ENCODE measurements around the gene MRPL11. TPM values are rescaled to one million over a fixed set of nuclear protein-coding genes. Genes with fewer than 3 reads are reported as not detected.

Gene MRPL11
- total and polyA plus RNA-seq, 2 of the 13 experiments (the other 11 are each of a cell fraction or from before 2014, with no cell fraction given): 72.9 to 176 TPM

- Histone ChIP-seq H3K4me3 (replicated peaks in 1 of 3; ENCODE audit: insufficient read depth in 1 of 3, low read depth in 2 of 3, low read length in 3 of 3) (no peak overlapping the region), H3K4me2 (ENCODE audit: low read depth, low read length) (no peak overlapping the region), H3K4me1 (ENCODE audit: insufficient read depth, low read length) (peaks cover 26% of the 10 kb centered on the region), H3K9me3 (ENCODE audit: low read length) (no peaks in the 10 kb centered on the region), H4K20me1 (ENCODE audit: insufficient read depth, low read length) (no peaks in the 10 kb centered on the region; the same call in 1 of the 2 replicates), H2AFZ (ENCODE audit: low read length) (no peak overlapping the region), H3K79me2 (ENCODE audit: insufficient read depth, low read length) (no peaks in the 10 kb centered on the region), H3K36me3 (replicated peaks in 1 of 2; ENCODE audit: control insufficient read depth in 1 of 2, insufficient read depth in 2 of 2, low read length in 2 of 2) (peaks cover 0 to 2% of the 10 kb centered on the region in 2 experiments; a peak in 2 of 5 replicates), H3K9ac (ENCODE audit: insufficient read depth, low read depth, low read length) (no peak overlapping the region), H3K27ac (ENCODE audit: extremely low read length, insufficient read depth, low read length) (no peak overlapping the region), H3K27me3 (ENCODE audit: control insufficient read depth in 1 of 2, insufficient read depth in 2 of 2, low read length in 2 of 2) (peaks cover 0 to 12% of the 10 kb centered on the region in 2 experiments; a peak in 3 of 5 replicates)
- ATAC-seq: no peak
- WGBS (ENCODE audit: low lambda C conversion rate): 97% methylated on average over 5 of the region's 6 CpGs
- in situ Hi-C loops (cut with HindIII; ENCODE audit: extremely low pct_ligation_motif_present, low pct_unique_long_range_greater_than_20kb): no loop called here
- TF ChIP-seq GFI1 (CRISPR knock-in tag; IDR thresholded peaks at IDR 0.05; ENCODE audit: borderline replicate concordance) (no peak), ZNF768 (CRISPR knock-in tag; IDR thresholded peaks at IDR 0.05) (peak; percentile 64; the same call in 1 of the 2 replicates)
- BruUV-seq (replicated peaks): no TSS peak
- POLR2A ChIA-PET: interaction anchor here (1.3 to 3.4 kb wide), 2 partner anchors 11 kb away, joined by 11 to 48 read pairs; partner anchors contain the start of gene DPP3
- no peak for FAIRE-seq
- CTCF ChIA-PET (ENCODE audit: low intra/inter-chr PET ratio, low total read pairs): no interaction called here
- intact Hi-C loops (cut with micrococcal nuclease; ENCODE audit: unreplicated experiment): no loop called here
- no peak for DNase-seq (ENCODE audit: low spot score)
Observed at GRCh38 chr11:66468691-66469090, 30.0 kb upstream of the MRPL11 start.

GRCh38 chr11:66467756-66468155, 29.1 kb upstream of the MRPL11 start:
- Histone ChIP-seq H2AFZ (ENCODE audit: low read length) (no peak overlapping the region), H4K20me1 (ENCODE audit: insufficient read depth, low read length) (no peaks in the 10 kb centered on the region; the same call in 1 of the 2 replicates), H3K4me1 (ENCODE audit: insufficient read depth, low read length) (peaks cover 26% of the 10 kb centered on the region), H3K4me2 (ENCODE audit: low read depth, low read length) (peak overlapping the region; percentile 88), H3K27ac (ENCODE audit: extremely low read length, insufficient read depth, low read length) (no peak overlapping the region), H3K36me3 (replicated peaks in 1 of 2; ENCODE audit: control insufficient read depth in 1 of 2, insufficient read depth in 2 of 2, low read length in 2 of 2) (no peaks in the 10 kb centered on the region; a peak in 2 of 5 replicates), H3K9ac (ENCODE audit: insufficient read depth, low read depth, low read length) (peak overlapping the region; percentile 68; the same call in 1 of the 2 replicates), H3K79me2 (ENCODE audit: insufficient read depth, low read length) (no peaks in the 10 kb centered on the region), H3K9me3 (ENCODE audit: low read length) (no peaks in the 10 kb centered on the region), H3K4me3 (replicated peaks in 1 of 3; ENCODE audit: insufficient read depth in 1 of 3, low read depth in 2 of 3, low read length in 3 of 3) (peak overlapping the region; percentile 77 to 87 (median 84)), H3K27me3 (ENCODE audit: control insufficient read depth in 1 of 2, insufficient read depth in 2 of 2, low read length in 2 of 2) (peaks cover 0 to 12% of the 10 kb centered on the region in 2 experiments; a peak in 3 of 5 replicates)
- intact Hi-C loops (cut with micrococcal nuclease; ENCODE audit: unreplicated experiment) (no loop called here), in situ Hi-C loops (cut with HindIII; ENCODE audit: extremely low pct_ligation_motif_present, low pct_unique_long_range_greater_than_20kb) (no loop called here)
- ChIA-PET POLR2A (interaction anchor here (0.5 to 3.4 kb wide), 3 partner anchors 10 to 877 kb away, joined by 3 to 48 read pairs (median 4); partner anchors contain the start of gene DPP3), CTCF (ENCODE audit: low intra/inter-chr PET ratio, low total read pairs) (no interaction called here)
- TSS peak; percentile 57 for BruUV-seq (replicated peaks)
- ATAC-seq: peak; percentile 59
- no peak for DNase-seq (ENCODE audit: low spot score)
- no peak for FAIRE-seq
- 54% methylated on average over 3 of the region's 6 CpGs for WGBS (ENCODE audit: low lambda C conversion rate)
- TF ChIP-seq ZNF790 (CRISPR knock-in tag; IDR thresholded peaks at IDR 0.05; ENCODE audit: borderline replicate concordance) (no peak), RBM22 (optimal IDR thresholded peaks at IDR 0.05; ENCODE audit: low read length) (no peak), ZNF605 (CRISPR knock-in tag; IDR thresholded peaks at IDR 0.05) (no peak; the same call in 1 of the 2 replicates), ZNF496 (CRISPR knock-in tag; IDR thresholded peaks at IDR 0.05; ENCODE audit: insufficient replicate concordance) (no peak), AHDC1 (CRISPR knock-in tag; IDR thresholded peaks at IDR 0.05; ENCODE audit: borderline replicate concordance) (no peak), ZNF7 (CRISPR knock-in tag; IDR thresholded peaks at IDR 0.05) (no peak), RXRA (CRISPR knock-in tag; IDR thresholded peaks at IDR 0.05) (peak; percentile 40; the same call in 1 of the 2 replicates), ZNF33B (CRISPR knock-in tag; IDR thresholded peaks at IDR 0.05) (no peak), NPAS2 (CRISPR knock-in tag; IDR thresholded peaks at IDR 0.05; ENCODE audit: borderline replicate concordance) (no peak), ETV6 (CRISPR knock-in tag; conservative IDR thresholded peaks at IDR 0.05) (no peak), ZNF781 (CRISPR knock-in tag; IDR thresholded peaks at IDR 0.05; ENCODE audit: borderline replicate concordance, not compliant biosample characterization) (no peak)

Data from HepG2 (cell line).